ENCODE data around the gene TSPOAP1.

DNA sequence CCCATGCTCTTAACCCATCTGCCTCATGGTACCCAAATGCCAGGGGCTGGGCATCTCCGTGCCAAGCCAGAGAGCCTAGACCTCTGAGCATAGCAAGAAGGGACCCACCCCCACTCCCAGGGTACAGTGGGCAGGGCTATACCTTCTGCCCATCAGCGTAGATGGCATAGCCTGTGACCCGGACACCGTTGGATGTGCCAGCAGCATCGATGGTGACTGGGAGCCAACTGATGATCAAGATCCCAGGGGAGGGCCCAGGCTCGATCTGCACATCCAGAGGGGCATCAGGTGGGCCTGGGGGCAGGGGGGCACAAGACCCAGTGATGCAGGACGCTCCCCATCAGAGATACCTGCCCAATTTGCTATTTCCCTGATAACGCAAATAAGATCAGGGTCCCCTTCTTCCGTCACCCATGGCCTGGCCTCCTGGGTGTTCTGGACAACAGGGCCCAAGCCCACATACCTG is 17.1 kb downstream of the TSPOAP1 start:
- TF ChIP-seq, protein P1, sequence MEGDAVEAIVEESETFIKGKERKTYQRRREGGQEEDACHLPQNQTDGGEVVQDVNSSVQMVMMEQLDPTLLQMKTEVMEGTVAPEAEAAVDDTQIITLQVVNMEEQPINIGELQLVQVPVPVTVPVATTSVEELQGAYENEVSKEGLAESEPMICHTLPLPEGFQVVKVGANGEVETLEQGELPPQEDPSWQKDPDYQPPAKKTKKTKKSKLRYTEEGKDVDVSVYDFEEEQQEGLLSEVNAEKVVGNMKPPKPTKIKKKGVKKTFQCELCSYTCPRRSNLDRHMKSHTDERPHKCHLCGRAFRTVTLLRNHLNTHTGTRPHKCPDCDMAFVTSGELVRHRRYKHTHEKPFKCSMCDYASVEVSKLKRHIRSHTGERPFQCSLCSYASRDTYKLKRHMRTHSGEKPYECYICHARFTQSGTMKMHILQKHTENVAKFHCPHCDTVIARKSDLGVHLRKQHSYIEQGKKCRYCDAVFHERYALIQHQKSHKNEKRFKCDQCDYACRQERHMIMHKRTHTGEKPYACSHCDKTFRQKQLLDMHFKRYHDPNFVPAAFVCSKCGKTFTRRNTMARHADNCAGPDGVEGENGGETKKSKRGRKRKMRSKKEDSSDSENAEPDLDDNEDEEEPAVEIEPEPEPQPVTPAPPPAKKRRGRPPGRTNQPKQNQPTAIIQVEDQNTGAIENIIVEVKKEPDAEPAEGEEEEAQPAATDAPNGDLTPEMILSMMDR (IDR thresholded peaks at IDR 0.05; ENCODE audit: low read depth, low read length), result no peak
- TF ChIP-seq POLR2A (IDR thresholded peaks at IDR 0.05; ENCODE audit: extremely low read depth, insufficient read length) (no peak), MYC (IDR thresholded peaks at IDR 0.05; ENCODE audit: low read depth, low read length) (no peak)
- TF ChIP-seq, protein P2, sequence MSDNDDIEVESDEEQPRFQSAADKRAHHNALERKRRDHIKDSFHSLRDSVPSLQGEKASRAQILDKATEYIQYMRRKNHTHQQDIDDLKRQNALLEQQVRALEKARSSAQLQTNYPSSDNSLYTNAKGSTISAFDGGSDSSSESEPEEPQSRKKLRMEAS (IDR thresholded peaks at IDR 0.05; ENCODE audit: low read depth, low read length), result no peak
